GM19351 (cell line): ENCODE data around the gene COX7A1.

Source experiments
- ATAC-seq: cut with Tn5 transposase; IDR thresholded peaks from one replicate; pipeline ENCODE4 v1.9.1; 2021; ENCODE audit warnings: mild to moderate bottlenecking, moderate library complexity; ENCODE audit not compliant: unreplicated experiment

Gene COX7A1

DNA sequence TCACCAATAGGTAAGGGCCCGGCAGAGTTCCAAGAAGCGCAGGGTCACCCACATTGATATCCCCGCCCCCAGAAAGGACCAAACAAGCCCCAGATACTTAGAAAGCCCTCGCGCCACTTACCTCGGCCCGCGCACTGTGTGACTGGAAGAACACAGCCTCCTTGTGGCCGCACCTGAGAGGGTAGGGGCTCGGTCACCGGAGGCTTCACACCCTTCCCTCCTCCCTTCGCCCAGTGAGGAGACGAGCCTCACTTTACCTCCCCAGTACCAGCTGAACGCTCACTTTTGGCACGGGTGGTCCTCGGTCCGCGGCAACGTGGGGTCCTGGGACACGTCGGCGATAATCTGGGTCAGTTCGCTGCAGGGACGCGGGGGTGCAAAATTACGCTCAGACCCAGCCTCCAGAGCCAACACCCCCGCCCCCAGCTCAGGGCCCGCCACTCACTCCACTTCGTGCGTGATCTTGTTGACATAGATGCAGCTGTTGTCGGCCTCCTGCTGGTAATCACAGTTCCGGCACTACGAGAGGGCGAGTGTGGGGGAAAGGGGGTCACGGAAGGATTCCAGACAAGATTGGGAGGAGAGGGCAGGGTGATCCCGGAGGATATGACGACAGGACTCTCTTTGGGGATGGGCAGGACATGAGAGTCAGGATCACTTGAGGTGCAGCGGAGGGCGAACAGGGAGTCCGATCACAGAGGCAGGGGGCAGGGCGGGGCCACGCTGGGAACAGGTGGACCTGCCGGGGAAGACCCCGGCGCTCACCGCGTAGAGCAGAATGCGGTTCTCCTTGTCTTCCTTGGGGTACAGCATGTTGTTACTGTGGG, 38.1 kb downstream of the COX7A1 start:
- no peak for ATAC-seq

GRCh38 chr19:36113425-36113824, 38.8 kb downstream of the COX7A1 start:
- ATAC-seq, result no peak

DNA sequence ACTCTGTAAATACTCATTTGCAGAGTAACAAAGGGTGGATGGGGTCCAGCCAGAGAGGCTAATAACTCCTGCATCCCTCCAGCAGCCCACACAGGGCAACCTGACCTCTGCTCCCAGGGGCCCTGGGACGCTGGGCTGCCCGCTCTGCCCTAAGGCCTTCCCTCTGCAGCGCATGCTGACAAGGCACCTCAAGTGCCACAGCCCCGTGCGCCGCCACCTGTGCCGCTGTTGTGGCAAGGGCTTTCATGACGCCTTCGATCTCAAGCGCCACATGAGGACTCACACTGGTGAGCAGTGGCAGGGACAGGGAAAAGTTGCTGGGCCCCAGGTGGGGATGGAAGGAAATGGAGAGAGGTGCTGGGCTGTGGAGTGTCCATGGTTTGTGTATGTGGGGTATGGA, 39.6 kb downstream of the COX7A1 start:
- ATAC-seq, result no peak

GRCh38 chr19:36111200-36111539, 41.1 kb downstream of the COX7A1 start:
- no peak for ATAC-seq

- ATAC-seq, result no peak
These were observed 41.6 kb downstream of the COX7A1 start, which contains the start of gene OVOL3 for GRCh38 chr19:36110487-36111199. Gene OVOL3, plus strand, starts transcription at chr19:36111143. Its CDS starts 60 bp downstream, at chr19:36111203.

DNA sequence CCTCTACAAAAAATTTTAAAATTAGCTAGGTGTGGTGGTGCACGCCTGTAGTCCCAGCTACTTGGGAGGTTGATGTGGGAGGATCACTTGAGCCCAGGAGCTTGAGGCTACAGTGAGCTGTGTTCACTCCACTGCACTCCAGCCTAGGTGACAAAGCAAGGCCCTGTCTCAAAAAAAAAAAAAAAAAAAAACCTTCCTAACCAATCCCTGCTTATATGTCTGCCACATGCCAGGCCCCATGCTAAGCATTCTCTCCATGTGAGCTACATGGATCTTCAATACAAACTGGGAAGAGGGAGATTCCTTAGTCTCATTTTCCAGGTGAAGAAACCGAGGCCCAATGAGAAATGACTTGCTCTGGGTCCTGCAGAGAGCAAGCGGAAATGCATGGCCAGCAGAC, 43.6 kb downstream of the COX7A1 start:
- no peak for ATAC-seq

DNA sequence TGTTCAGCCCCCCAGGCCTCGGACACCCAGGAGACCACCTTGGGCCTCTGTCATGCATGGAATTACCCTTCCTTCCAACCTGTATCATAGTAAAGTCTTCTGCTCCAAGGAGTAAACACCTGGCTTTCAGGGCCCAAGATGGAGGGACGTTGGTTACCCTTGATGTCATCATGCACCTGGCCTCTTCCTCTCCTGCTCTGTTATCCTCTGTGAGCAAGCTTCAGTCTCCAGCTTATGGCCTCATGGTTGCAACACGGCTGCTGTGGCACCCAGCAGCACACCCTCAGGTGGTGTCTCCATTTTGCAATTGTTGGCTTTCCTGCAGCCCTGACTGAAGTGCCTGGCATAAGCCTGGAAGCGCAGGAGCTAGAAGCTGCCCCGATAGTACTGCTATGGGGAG, 45.3 kb downstream of the COX7A1 start:
- ATAC-seq, result no peak

GRCh38 chr19:36106441-36106840, 45.8 kb downstream of the COX7A1 start:
- ATAC-seq, result no peak

DNA sequence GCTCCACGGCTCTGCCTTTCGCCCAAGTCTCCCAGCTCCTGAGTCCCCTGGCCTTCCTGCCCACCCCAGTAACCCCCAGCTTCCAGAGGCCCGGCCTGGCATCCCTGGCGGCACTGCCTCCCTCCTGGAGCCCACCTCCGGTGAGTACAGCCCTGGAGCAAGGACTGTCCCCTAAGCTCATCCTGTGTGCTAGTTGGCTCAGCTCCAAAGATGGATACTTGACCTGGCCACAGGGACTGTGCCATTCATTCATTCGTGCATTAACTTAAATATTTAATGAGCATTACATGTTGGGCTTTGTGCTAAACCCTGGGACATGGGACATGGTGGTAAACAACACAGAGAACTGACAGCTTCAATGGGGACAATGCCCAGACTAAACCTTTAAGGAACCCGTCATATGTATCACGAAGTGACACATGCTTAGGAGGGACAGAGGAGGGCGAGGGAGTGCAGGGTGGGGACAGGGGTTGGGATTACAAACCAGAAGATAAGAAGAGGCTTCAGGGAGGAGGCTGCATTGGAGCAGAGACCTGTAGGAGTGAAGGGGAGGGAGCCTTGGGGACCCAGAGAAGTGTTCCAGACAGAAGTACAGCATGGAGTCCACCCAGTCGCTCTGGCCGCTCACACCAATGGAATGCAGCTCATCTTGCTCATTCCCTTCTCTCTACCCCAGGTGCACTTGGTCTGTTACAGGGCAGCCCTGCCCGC, 48.2 kb downstream of the COX7A1 start:
- no peak for ATAC-seq

DNA sequence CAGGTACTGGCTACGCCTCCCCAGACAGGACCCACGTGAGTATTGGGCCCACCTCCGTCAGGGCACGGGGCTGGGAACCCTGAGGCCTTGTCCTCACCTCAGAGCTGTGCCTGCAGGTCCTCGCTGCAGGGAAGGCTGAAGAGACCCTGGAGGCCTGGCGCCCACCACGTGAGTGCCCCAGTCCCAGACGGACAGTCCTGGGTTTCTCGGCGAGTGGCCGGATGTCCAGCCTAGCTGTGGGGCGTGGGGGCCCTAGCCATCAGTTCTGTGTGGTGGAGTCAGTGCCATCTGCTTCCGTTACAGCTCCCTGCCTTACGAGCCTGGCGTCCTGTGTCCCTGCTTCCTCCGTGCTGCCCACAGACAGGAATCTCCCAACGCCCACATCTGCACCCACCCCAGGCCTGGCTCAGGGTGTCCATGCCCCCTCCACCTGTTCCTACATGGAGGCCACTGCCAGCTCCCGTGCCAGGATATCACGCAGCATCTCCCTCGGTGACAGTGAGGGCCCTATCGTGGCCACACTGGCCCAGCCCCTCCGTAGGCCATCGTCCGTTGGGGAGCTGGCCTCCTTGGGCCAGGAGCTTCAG, 49.1 kb downstream of the COX7A1 start:
- ATAC-seq, result no peak

DNA sequence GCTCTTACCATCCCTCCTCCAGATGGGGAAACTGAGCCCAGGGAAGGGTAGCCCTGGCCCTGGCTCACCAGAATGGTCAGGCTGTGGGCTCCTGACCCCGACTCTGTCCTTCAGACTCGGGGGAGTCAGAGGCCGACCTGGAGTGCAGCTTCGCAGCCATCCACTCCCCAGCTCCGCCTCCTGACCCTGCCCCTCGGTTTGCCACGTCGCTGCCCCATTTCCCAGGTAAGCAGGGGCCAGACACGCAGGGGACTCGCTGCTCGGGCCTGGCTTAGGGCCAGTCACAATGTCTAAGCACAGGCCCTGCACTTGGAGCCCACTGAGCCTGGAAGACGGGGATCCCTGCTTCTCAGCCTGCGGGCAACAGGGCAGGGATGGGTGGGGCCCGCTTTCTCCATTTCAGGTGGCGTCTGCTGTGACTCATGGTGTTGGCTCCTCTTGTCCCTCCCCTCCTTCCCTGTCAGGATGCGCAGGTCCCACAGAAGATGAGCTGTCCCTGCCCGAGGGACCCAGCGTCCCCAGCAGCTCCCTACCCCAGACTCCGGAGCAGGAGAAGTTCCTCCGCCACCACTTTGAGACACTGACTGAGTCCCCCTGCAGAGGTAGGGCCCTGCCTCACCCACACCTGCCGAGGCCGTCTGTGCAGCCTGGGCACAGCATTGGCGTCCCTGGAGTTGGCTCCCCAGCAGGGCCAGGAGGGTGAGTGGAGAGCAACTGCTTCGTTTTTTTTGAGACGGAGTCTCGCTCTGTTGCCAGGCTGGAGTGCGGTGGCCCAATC, 50.5 kb downstream of the COX7A1 start:
- ATAC-seq, result no peak
